GM12878 (cell line): ENCODE data around the gene CERT1.

Experiments
- CBX5 ChIP-seq: sonication (generic); IDR thresholded peaks from 2 replicates; pipeline ENCODE4 v1.6.1; 2016; ENCODE audit warnings: low read depth, moderate library complexity, mild to moderate bottlenecking, inconsistent platforms
- CREB1 ChIP-seq: IDR thresholded peaks from 2 replicates; pipeline ENCODE4 v1.6.1; 2012; ENCODE audit warnings: low read depth, mild to moderate bottlenecking, inconsistent platforms
- CREM ChIP-seq: IDR thresholded peaks from 2 replicates; pipeline ENCODE4 v1.6.1; 2014; ENCODE audit warnings: antibody characterized with exemption, low read depth
- MYC ChIP-seq: IDR thresholded peaks from 2 replicates; pipeline ENCODE4 v1.6.1; 2011; ENCODE audit warnings: mild to moderate bottlenecking, low read length, moderate library complexity, inconsistent platforms; ENCODE audit not compliant: insufficient read depth, insufficient replicate concordance, insufficient read length, severe bottlenecking
- POLR2A ChIP-seq: IDR thresholded peaks from 2 replicates; pipeline ENCODE4 v1.6.1; 2011; ENCODE audit warnings: low read depth, mild to moderate bottlenecking, low read length
- TAF1 ChIP-seq: IDR thresholded peaks from 2 replicates; pipeline ENCODE4 v1.6.1; 2011; ENCODE audit warnings: mild to moderate bottlenecking, low read depth, low read length, borderline replicate concordance
- YY1 ChIP-seq: IDR thresholded peaks from 2 replicates; pipeline ENCODE4 v1.6.1; 2011; ENCODE audit warnings: low read depth, mild to moderate bottlenecking, low read length
- ZNF217 ChIP-seq: fragments of 450-650 bp; IDR thresholded peaks from 2 replicates; pipeline ENCODE4 v1.6.1; 2017; ENCODE audit warnings: antibody characterized with exemption, mild to moderate bottlenecking
- ZNF274 ChIP-seq: IDR thresholded peaks from one replicate; pipeline ENCODE4 v1.8.0; 2011; ENCODE audit not compliant: insufficient read length, insufficient read depth
- ZSCAN29 ChIP-seq: fragments of 450-650 bp; IDR thresholded peaks from 2 replicates; pipeline ENCODE4 v1.6.1; 2017; ENCODE audit warnings: mild to moderate bottlenecking, moderate library complexity
- TF ChIP-seq, protein P1 (sequence below), 3 experiments: IDR thresholded peaks in 2 of 3; conservative IDR thresholded peaks in 1 of 3; 2 replicates each; pipeline ENCODE4 v1.5.1; 2011; ENCODE audit warnings: low read depth in 3 of 3, low read length in 3 of 3, mild to moderate bottlenecking in 3 of 3, control low read depth in 2 of 3, moderate library complexity in 2 of 3, inconsistent platforms in 1 of 3, mixed read lengths in 1 of 3; ENCODE audit not compliant: control insufficient read depth in 2 of 3, insufficient read depth in 1 of 3; ENCODE audit errors: extremely low read depth in 1 of 3
- TF ChIP-seq, protein P2 (sequence below): IDR thresholded peaks from 2 replicates; pipeline ENCODE4 v1.6.1; 2012; ENCODE audit warnings: low read length, inconsistent platforms
- TF ChIP-seq, protein P3 (sequence below): fragments of 450-650 bp; IDR thresholded peaks from 2 replicates; pipeline ENCODE4 v1.6.1; 2017; ENCODE audit warnings: mild to moderate bottlenecking, low read depth, inconsistent platforms; ENCODE audit not compliant: poor library complexity, severe bottlenecking
- TF ChIP-seq, protein P4 (sequence below): IDR thresholded peaks from 2 replicates; pipeline ENCODE4 v1.6.1; 2012; ENCODE audit warnings: mild to moderate bottlenecking, low read depth, low read length

DNA sequence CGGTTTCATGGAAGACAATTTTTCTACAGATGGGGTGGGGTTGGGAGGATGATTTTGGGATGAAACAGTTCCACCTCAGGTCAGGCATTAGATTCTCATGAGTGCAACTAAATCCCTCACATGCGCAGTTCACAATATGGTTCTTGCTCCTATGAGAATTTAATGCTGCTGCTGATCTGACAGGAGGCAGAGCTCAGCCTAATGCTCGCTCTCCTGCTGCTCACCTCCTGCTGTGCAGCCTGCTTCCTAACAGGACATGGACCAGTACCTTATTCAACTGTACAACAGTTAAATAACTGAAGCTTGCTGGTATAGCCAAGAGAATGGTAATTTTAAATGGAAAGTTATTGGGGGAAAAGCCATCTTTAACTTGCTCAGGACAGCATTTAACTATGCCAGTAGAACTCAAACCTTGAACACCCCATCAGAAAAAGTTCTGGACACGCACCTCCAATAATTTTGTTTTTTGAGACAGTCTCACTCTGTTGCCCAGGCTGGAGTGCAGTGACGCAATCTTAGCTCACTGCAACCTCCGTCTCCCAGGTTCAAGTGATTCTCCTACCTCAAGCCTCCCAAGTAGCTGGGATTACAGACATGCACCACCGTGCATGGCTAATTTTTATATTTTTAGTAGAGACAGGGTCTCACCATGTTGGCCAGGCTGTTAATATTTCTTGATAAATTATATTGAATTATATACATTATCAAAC is 146.7 kb downstream of the CERT1 start:
- no peak for TF ChIP-seq ZNF217
- TF ChIP-seq, protein P1, sequence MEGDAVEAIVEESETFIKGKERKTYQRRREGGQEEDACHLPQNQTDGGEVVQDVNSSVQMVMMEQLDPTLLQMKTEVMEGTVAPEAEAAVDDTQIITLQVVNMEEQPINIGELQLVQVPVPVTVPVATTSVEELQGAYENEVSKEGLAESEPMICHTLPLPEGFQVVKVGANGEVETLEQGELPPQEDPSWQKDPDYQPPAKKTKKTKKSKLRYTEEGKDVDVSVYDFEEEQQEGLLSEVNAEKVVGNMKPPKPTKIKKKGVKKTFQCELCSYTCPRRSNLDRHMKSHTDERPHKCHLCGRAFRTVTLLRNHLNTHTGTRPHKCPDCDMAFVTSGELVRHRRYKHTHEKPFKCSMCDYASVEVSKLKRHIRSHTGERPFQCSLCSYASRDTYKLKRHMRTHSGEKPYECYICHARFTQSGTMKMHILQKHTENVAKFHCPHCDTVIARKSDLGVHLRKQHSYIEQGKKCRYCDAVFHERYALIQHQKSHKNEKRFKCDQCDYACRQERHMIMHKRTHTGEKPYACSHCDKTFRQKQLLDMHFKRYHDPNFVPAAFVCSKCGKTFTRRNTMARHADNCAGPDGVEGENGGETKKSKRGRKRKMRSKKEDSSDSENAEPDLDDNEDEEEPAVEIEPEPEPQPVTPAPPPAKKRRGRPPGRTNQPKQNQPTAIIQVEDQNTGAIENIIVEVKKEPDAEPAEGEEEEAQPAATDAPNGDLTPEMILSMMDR (IDR thresholded peaks at IDR 0.05 in 2 of 3, conservative IDR thresholded peaks at IDR 0.05 in 1 of 3; ENCODE audit: control insufficient read depth in 2 of 3, extremely low read depth in 1 of 3, insufficient read depth in 1 of 3, low read depth in 3 of 3, low read length in 3 of 3) = no peak
- TF ChIP-seq TAF1 = no peak
- no peak for TF ChIP-seq ZSCAN29
- no peak for TF ChIP-seq CBX5
- TF ChIP-seq, protein P2, sequence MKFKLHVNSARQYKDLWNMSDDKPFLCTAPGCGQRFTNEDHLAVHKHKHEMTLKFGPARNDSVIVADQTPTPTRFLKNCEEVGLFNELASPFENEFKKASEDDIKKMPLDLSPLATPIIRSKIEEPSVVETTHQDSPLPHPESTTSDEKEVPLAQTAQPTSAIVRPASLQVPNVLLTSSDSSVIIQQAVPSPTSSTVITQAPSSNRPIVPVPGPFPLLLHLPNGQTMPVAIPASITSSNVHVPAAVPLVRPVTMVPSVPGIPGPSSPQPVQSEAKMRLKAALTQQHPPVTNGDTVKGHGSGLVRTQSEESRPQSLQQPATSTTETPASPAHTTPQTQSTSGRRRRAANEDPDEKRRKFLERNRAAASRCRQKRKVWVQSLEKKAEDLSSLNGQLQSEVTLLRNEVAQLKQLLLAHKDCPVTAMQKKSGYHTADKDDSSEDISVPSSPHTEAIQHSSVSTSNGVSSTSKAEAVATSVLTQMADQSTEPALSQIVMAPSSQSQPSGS = no peak
- TF ChIP-seq ZNF274 = no peak
- TF ChIP-seq MYC = no peak
- no peak for TF ChIP-seq YY1
- no peak for TF ChIP-seq CREM
- no peak for TF ChIP-seq CREB1
- TF ChIP-seq POLR2A = no peak
- TF ChIP-seq, protein P3, sequence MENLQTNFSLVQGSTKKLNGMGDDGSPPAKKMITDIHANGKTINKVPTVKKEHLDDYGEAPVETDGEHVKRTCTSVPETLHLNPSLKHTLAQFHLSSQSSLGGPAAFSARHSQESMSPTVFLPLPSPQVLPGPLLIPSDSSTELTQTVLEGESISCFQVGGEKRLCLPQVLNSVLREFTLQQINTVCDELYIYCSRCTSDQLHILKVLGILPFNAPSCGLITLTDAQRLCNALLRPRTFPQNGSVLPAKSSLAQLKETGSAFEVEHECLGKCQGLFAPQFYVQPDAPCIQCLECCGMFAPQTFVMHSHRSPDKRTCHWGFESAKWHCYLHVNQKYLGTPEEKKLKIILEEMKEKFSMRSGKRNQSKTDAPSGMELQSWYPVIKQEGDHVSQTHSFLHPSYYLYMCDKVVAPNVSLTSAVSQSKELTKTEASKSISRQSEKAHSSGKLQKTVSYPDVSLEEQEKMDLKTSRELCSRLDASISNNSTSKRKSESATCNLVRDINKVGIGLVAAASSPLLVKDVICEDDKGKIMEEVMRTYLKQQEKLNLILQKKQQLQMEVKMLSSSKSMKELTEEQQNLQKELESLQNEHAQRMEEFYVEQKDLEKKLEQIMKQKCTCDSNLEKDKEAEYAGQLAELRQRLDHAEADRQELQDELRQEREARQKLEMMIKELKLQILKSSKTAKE = no peak
- TF ChIP-seq, protein P4, sequence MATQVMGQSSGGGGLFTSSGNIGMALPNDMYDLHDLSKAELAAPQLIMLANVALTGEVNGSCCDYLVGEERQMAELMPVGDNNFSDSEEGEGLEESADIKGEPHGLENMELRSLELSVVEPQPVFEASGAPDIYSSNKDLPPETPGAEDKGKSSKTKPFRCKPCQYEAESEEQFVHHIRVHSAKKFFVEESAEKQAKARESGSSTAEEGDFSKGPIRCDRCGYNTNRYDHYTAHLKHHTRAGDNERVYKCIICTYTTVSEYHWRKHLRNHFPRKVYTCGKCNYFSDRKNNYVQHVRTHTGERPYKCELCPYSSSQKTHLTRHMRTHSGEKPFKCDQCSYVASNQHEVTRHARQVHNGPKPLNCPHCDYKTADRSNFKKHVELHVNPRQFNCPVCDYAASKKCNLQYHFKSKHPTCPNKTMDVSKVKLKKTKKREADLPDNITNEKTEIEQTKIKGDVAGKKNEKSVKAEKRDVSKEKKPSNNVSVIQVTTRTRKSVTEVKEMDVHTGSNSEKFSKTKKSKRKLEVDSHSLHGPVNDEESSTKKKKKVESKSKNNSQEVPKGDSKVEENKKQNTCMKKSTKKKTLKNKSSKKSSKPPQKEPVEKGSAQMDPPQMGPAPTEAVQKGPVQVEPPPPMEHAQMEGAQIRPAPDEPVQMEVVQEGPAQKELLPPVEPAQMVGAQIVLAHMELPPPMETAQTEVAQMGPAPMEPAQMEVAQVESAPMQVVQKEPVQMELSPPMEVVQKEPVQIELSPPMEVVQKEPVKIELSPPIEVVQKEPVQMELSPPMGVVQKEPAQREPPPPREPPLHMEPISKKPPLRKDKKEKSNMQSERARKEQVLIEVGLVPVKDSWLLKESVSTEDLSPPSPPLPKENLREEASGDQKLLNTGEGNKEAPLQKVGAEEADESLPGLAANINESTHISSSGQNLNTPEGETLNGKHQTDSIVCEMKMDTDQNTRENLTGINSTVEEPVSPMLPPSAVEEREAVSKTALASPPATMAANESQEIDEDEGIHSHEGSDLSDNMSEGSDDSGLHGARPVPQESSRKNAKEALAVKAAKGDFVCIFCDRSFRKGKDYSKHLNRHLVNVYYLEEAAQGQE = no peak
